ENCODE data around the gene MTARC2.

GRCh38 chr1:220797044-220797443 is 48.9 kb downstream of the MTARC2 start:
- TF ChIP-seq CTCF (IDR thresholded peaks at IDR 0.05) (no peak), POLR2A (IDR thresholded peaks at IDR 0.05) (no peak)

Measured in right lobe of liver (tissue), 4 donors.